ENCODE data around the gene CBX5.
"Not testable (repeated sequence)": the region's sequence is repeated elsewhere in the genome, so short reads cannot be mapped to it uniquely, and the experiment has no call there.

CBX5 gene

GRCh38 chr12:54238531-54238930, 41.4 kb downstream of the CBX5 start:
- Histone ChIP-seq H3K4me2 (ENCODE audit: low read length) (no peak overlapping the region), H3K9ac (ENCODE audit: low read length) (no peak overlapping the region), H3K9me3 (ENCODE audit: low read length) (no peaks in the 10 kb centered on the region), H3K36me3 (ENCODE audit: insufficient read depth, low read length) (peaks cover 68% of the 10 kb centered on the region), H2AFZ (ENCODE audit: low read length) (no peak overlapping the region), H3K4me1 (ENCODE audit: insufficient read depth, low read length, severe bottlenecking) (no peaks in the 10 kb centered on the region), H3K27ac (ENCODE audit: low read depth, low read length, poor library complexity, severe bottlenecking) (no peak overlapping the region), H3K27me3 (ENCODE audit: insufficient read depth, low read length) (no peaks in the 10 kb centered on the region), H3K4me3 (ENCODE audit: low read depth, low read length, poor library complexity, severe bottlenecking) (no peak overlapping the region), H3K79me2 (ENCODE audit: insufficient read depth, low read length) (no peaks in the 10 kb centered on the region), H3K9me2 (ENCODE audit: low read depth, low read length) (no peaks in the 10 kb centered on the region), H3F3A (ENCODE audit: insufficient read depth, low read length) (no peaks in the 10 kb centered on the region), H4K20me1 (ENCODE audit: insufficient read depth, low read length) (no peaks in the 10 kb centered on the region)
- TF ChIP-seq EZH2 (IDR thresholded peaks at IDR 0.05; ENCODE audit: borderline replicate concordance, low read length) (no peak), CTCF (IDR thresholded peaks at IDR 0.05; ENCODE audit: low read length) (no peak)

- no peaks in the 10 kb centered on the region for H3K4me1 ChIP-seq (ENCODE audit: insufficient read depth, low read length, severe bottlenecking)
- TF ChIP-seq CTCF (IDR thresholded peaks at IDR 0.05; ENCODE audit: low read length) = no peak
- TF ChIP-seq EZH2 (IDR thresholded peaks at IDR 0.05; ENCODE audit: borderline replicate concordance, low read length) = no peak
- no peaks in the 10 kb centered on the region for H3K79me2 ChIP-seq (ENCODE audit: insufficient read depth, low read length)
Measured at GRCh38 chr12:54232790-54233189, 47.1 kb downstream of the CBX5 start.

GRCh38 chr12:54231269-54231668, 48.7 kb downstream of the CBX5 start:
- H3K27ac ChIP-seq (ENCODE audit: low read depth, low read length, poor library complexity, severe bottlenecking); H4K20me1 ChIP-seq (ENCODE audit: insufficient read depth, low read length); H2AFZ ChIP-seq (ENCODE audit: low read length); H3K9me2 ChIP-seq (ENCODE audit: low read depth, low read length); H3K4me1 ChIP-seq (ENCODE audit: insufficient read depth, low read length, severe bottlenecking); H3F3A ChIP-seq (ENCODE audit: insufficient read depth, low read length); H3K9me3 ChIP-seq (ENCODE audit: low read length); H3K9ac ChIP-seq (ENCODE audit: low read length); H3K36me3 ChIP-seq (ENCODE audit: insufficient read depth, low read length); H3K79me2 ChIP-seq (ENCODE audit: insufficient read depth, low read length); H3K27me3 ChIP-seq (ENCODE audit: insufficient read depth, low read length); H3K4me3 ChIP-seq (ENCODE audit: low read depth, low read length, poor library complexity, severe bottlenecking); H3K4me2 ChIP-seq (ENCODE audit: low read length): not testable (repeated sequence)

More at GRCh38 chr12:54232790-54233189, 47.1 kb downstream of the CBX5 start:
- Histone ChIP-seq H3K4me3 (ENCODE audit: low read depth, low read length, poor library complexity, severe bottlenecking) (no peak overlapping the region), H3F3A (ENCODE audit: insufficient read depth, low read length) (no peaks in the 10 kb centered on the region), H3K9ac (ENCODE audit: low read length) (no peak overlapping the region), H3K27me3 (ENCODE audit: insufficient read depth, low read length) (no peaks in the 10 kb centered on the region), H3K4me2 (ENCODE audit: low read length) (no peak overlapping the region), H3K27ac (ENCODE audit: low read depth, low read length, poor library complexity, severe bottlenecking) (no peak overlapping the region), H3K36me3 (ENCODE audit: insufficient read depth, low read length) (peaks cover 20% of the 10 kb centered on the region; the same call in 1 of the 2 replicates), H4K20me1 (ENCODE audit: insufficient read depth, low read length) (no peaks in the 10 kb centered on the region), H3K9me2 (ENCODE audit: low read depth, low read length) (no peaks in the 10 kb centered on the region), H2AFZ (ENCODE audit: low read length) (no peak overlapping the region), H3K9me3 (ENCODE audit: low read length) (no peaks in the 10 kb centered on the region)

GRCh38 chr12:54230555-54230954, 49.4 kb downstream of the CBX5 start:
- H3K4me2 ChIP-seq (ENCODE audit: low read length) = no peak overlapping the region
- H3K79me2 ChIP-seq (ENCODE audit: insufficient read depth, low read length) = no peaks in the 10 kb centered on the region
- H2AFZ ChIP-seq (ENCODE audit: low read length) = no peak overlapping the region
- H3F3A ChIP-seq (ENCODE audit: insufficient read depth, low read length) = no peaks in the 10 kb centered on the region
- H3K27me3 ChIP-seq (ENCODE audit: insufficient read depth, low read length) = no peaks in the 10 kb centered on the region
- no peak overlapping the region for H3K27ac ChIP-seq (ENCODE audit: low read depth, low read length, poor library complexity, severe bottlenecking)
- H4K20me1 ChIP-seq (ENCODE audit: insufficient read depth, low read length) = no peaks in the 10 kb centered on the region
- TF ChIP-seq EZH2 (IDR thresholded peaks at IDR 0.05; ENCODE audit: borderline replicate concordance, low read length) = no peak
- no peak; the same call in 1 of the 2 replicates for TF ChIP-seq CTCF (IDR thresholded peaks at IDR 0.05; ENCODE audit: low read length)
- H3K9me2 ChIP-seq (ENCODE audit: low read depth, low read length) = no peaks in the 10 kb centered on the region
- H3K9ac ChIP-seq (ENCODE audit: low read length) = no peak overlapping the region
- no peaks in the 10 kb centered on the region for H3K9me3 ChIP-seq (ENCODE audit: low read length)
- H3K4me1 ChIP-seq (ENCODE audit: insufficient read depth, low read length, severe bottlenecking) = no peaks in the 10 kb centered on the region
- H3K4me3 ChIP-seq (ENCODE audit: low read depth, low read length, poor library complexity, severe bottlenecking) = no peak overlapping the region
- H3K36me3 ChIP-seq (ENCODE audit: insufficient read depth, low read length) = peaks cover under 1% of the 10 kb centered on the region; the same call in 1 of the 2 replicates
